GM21423 (cell line): ENCODE results near the gene DENND2C.

Experiments
- ATAC-seq: cut with Tn5 transposase; IDR thresholded peaks from one replicate; pipeline ENCODE4 v1.9.1; 2021; ENCODE audit warnings: mild to moderate bottlenecking, moderate library complexity; ENCODE audit not compliant: unreplicated experiment

DENND2C gene, protein sequence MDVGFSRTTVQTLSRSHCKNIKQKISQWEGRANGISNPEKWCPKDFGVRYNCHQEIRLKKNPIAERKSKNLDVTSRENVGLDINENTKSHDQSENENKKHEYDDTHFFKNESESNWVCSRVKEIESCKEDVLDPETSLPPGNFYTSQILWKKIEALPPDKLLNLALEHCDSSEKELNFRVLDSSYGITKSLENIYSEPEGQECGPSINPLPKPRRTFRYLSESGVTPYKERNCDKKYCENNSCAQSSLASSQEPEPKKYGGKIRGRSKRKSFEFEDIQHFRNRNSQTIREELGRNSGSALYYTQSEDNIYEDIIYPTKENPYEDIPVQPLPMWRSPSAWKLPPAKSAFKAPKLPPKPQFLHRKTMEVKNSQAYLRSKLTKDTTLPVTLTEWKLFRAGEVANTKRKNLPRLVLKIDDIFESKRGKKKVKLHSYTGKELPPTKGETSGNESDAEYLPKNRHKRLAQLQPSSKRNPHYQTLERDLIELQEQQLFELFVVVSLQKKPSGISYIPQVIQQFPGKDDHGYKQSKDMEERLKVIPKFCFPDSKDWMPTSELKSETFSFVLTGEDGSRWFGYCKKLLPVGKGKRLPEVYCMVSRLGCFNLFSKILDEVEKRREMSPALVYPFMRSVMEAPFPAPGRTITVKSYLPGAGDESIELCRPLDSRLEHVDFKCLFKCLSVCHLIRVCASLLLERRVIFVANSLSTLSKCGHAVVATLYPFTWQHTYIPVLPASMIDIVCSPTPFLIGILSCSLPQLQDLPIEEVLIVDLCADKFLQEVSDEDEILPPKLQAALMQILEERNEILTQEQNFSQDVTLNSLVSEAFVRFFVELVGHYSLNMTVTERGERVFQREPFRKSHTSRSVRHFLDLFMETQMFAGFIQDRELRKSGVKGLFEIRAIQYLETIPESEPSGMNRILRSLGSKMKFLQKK

DNA sequence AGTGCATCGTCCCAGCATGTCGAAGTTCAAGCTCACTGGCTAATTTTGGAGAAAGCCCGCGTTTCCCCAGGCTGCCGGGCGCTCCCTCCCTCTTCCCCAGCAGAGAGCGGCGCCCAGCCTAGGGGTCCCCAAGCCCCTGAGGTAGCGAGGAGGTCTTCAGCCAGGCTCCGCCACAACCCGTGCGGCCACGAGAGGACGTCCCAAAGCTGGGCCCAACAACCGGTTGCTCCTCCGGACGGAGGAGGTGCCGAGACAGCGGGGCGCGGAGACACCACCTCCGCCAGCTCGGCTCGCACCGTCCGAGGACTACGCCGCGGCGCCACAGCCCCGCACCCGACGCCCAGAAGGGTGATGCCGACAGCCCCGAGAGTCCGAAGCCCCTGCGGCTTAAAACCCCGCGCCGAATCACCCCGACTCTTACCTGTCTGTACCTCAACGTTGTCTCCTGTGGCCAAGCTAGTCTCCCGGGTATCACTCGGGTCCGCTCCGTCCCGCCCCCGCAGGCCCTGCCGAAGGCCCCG, at the start of gene DENND2C:
Gene DENND2C (minus strand): TSS at position 488 of the 521 bp plus-strand sequence. CDS start 44,065 bp downstream, outside the sequence.
- peak; percentile 56 for ATAC-seq

DNA sequence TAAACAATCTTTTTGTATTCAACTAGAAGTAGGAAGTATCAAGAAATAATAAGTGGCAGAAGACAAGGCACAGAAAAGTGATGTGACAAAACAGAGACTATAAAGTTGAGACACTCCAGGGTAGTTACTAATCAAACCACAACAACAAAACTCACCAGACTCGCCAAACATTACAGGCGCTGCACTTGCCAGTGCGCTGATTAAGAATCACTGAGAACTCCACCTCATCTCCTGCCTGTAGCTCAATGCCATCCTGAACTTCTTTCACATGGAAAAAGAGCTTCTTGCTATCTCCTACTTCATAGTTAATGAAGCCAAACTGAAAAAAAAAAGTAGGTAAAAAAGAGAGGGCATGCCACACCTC, 49.6 kb upstream of the DENND2C start:
- ATAC-seq = no peak

DNA sequence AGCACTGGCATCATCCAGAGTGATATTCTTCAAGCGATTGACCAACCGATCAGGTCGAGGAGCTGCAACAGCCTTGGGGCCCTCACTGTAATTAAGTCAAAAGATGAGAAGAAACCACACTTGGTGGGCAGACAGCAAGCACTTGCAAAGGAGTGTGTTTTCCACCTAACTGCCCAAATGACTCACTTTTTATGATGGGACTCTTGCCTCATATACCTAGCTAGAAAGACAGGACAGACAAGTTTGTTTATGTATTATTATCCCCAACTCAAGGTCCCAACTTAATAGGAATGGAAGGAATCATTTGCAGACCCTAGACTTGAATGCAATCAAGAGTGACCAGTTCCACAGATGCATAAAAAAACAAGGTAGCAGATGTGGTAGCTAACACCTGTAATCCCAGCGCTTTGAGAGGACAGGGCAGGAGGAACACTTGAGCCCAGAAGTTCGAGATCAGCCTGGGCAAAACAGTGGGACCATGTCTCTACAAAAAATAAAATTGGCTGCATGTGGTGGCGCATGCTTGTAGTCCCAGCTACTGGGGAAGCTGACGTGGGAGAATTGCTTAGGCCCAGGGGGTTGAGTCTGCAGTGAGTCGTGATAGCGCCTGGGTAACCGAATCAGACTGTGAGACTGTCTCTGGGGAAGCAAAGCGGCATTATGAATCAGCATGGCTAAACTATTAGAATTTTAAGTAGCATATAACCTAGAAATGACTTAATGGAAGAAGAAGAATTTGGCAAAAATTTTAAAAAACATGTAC, 49.0 kb upstream of the DENND2C start:
- no peak for ATAC-seq

DNA sequence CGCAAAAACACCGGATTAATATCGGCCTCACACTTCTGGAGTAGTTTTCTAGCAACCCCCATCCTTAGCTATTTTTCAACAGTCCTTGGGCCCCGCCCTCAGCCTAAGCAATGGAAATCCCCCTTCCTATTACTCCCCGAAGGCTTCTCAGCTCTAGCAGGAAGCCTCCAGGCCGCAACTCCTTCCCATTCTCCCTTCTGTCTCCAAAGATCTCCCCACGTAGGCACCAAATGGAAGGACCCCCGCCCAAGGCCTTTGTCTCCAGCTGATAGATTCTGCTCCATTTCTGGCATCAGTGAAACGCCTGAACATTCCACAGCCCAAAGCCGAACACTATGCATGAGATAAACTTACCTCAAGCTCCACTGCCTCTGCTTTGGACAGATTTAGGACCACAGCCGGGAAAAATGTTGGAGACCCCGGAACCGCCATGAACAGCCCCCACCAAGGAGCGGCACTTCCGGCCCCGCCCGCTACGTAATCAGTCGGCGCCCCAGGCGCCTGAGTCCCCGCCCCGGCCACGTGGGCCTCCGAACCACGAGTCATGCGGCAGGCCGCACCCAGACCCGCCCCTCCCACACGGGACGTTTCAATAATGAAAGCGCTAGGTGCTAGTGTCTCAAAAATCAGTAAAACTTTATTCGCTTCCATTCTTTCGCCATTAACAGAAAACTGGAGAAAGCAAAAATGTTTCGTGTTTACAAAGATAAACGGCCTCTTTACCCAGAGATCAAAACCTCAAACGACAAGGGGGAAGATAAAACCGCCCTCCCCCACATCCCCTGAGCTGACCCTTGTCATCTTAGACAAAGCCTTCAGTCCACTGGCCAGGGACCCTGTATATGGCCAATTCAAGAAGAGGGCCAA, 46.7 kb upstream of the DENND2C start, which contains the start of gene NRAS:
Gene NRAS (minus strand): TSS at position 468 of the 867 bp plus-strand sequence. CDS start 611 bp downstream, outside the sequence.
- peak; percentile 94 for ATAC-seq

DNA sequence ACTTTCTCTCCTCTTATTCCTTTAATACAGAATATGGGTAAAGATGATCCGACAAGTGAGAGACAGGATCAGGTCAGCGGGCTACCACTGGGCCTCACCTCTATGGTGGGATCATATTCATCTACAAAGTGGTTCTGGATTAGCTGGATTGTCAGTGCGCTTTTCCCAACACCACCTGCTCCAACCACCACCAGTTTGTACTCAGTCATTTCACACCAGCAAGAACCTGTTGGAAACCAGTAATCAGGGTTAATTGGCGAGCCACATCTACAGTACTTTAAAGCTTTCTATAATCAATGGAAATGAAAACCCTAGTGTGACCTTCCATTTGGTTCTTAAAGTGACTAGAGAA, 46.1 kb upstream of the DENND2C start:
- no peak for ATAC-seq

DNA sequence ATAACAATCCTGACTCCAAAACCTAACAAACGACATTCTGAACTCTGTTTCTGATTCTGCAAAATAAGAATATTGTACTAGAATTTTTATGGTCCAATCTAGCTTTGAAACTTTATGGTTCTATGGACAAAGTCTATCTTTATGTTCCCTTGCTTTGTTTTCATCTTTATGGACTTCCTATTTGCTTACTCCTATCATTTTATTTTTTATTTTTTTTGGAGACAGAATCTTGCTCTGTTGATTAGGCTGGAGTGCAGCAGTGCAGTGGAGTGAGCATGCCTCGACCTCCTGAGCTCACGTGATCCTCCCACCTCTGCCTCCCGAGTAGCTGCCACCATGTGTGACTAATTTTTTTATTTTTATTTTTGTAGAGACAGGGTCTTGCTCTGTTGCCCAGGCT, 43.1 kb upstream of the DENND2C start:
- no peak for ATAC-seq

DNA sequence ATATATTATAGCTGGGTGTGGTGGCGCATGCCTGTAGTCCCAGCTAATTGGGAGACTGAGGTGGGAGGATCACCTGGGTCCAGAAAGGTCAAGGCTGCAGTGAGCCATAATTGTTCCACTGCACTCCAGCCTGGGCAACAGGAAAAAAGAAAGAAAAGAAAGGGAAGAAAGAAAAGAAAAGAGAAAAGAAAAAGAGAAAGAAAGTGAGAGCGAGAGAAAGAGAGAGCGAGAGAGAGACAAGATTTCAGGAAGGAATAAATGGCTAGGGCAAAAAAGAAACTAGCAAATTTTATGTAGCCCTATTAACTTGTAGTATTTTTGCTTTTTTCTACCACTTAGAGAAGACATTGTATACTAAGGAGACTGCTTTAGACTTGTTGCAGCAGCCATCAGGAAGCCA, 40.5 kb upstream of the DENND2C start:
- ATAC-seq = no peak

DNA sequence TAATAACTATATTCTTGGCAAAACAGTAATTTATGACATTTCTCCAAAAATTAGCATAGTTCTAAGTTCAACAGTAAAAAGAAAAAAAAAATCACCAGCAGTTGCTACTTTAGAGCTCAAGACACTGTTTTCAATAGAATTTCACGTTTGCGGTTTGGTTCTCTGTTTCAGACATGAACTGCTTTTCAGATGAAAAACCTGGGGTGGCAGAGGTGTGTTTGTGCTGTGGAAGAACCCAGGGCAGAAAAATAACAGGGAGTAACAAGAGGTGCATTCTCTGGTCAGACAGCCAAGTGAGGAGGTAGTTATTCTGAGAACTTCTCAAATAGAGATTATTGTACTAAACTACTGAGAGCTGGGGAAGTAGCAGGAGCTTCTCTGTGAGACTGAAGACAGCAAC, 37.8 kb upstream of the DENND2C start:
- ATAC-seq = no peak

DNA sequence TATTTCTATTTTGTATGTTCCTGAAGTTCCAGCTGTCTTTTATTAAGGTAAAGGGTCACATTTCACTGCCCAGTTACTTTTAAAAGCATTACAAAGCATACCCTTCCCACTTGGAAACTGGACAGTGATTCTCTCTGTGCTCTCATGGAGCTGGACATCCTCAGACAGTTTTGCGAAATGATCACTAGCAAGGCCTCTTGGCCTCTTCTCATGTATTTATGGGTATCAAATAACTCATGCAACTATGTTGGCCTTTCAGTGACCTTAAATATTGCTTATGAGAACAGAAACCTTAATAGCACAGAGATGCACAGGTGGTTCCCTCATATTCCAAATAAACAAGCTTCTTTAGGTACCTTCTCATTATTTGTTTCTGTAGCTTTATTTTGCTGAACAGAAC, 33.4 kb upstream of the DENND2C start:
- ATAC-seq = no peak

DNA sequence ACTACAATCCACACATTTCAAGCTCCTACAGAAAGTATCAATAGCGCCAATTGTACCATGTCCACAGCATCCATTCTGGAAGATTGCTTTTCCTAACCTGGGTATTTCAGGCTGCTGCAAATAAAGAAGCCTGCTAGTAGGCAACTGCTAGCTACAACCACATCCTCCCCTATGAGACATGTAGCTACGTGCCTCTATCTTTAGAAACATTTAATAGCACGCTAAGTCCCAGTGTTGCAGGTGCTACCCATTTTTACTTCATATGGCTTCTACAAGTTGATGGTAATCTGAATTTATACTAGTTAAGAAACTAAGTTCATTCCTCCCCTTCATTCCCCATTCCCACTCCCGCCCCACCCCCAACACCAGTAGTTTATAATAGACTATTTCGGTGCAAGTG, 32.9 kb upstream of the DENND2C start:
- no peak for ATAC-seq

DNA sequence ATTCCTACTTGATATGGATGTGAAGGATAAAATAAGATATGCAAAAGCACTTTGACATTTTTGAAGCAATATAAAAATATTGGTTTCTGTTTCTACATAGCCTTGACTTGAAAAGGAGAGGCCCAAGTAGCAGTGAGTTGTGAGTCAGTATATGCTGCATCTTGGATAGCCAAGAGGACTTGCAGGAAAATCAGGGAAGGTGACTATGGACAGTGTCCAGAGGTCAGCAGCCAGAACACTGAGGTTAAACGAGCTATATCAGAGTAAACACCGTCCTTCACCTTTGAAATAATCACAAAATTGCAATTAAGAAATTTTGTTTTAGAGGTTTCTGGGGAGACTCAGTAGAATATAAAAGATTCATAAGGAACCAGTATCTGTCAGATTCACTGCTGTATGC, 32.1 kb upstream of the DENND2C start:
- ATAC-seq = no peak

DNA sequence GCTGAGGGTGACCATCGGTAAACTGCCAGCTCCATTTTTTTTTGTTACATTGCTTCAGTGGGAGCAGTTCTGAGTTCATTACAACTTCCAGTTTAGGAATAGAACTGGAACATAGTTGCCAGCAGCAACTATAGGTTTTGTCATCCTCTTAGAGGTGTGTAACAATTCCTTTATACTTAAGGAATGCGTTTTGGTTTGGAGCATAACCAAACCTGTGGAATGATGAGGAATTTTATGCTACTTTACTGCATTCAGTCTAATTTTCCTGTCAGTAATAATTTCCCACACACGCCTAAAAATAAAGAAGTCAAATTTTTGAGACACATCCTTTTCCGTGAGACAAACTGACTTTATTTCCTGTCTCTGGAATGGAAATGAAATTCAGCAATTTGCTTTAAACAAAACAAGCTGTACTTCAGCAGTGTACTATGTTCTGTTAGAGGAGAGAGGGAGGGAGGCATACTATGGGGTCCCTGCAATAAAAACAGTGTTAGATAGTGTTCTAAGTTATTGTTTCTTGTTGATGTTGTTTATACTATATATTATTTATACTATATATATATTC, 30.3 kb upstream of the DENND2C start:
- no peak for ATAC-seq

DNA sequence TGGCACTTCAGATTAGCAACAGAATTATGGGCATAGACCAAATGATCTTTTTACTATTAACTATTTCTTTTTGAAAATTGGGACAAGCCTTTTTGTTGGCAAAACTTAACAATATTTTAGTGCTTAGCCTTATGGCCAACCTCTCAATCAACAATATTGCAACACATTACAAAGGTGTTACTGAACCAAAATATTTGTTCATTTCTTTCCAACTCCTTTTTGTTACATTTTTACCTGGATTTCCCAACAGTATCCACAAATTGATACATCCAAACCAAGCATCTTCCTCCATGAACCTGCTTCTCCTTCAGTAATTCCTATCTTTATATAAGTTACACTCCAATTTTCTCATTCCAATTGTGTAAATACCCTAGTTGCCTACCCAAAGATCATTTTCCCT, 27.0 kb upstream of the DENND2C start:
- ATAC-seq = no peak

DNA sequence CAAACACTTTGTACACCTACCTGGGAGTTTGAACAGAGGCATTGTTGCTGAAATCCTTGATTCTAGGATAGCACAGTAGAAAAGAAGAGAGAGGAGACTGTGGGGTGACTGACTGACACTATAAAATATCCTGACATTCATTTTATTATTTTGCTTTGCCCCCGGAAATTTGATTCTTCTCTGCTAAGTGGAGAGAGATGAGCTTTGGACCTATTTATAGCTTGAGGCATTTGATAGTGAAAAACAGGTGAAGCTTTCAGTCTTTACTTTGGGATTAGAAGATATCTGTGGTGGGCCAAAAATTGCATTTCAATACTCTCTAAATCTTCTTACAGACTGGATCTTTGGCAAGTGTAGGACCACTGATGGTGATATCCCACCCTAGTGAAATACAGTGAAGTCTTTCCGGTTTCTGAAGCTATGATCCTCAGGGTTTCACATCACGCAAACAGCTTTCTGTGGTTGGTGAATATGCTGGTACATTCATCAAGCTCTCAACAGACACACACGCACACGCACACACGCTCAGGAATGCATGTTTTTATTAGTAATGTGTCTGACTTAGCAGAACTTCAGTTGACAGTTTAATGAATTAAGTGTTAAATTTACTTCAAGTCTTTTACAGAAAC, 25.7 kb upstream of the DENND2C start, which contains the start of gene AMPD1:
Gene AMPD1 (minus strand): TSS at position 117 of the 629 bp plus-strand sequence. CDS start 75 bp downstream, at position 42.
- no peak for ATAC-seq

DNA sequence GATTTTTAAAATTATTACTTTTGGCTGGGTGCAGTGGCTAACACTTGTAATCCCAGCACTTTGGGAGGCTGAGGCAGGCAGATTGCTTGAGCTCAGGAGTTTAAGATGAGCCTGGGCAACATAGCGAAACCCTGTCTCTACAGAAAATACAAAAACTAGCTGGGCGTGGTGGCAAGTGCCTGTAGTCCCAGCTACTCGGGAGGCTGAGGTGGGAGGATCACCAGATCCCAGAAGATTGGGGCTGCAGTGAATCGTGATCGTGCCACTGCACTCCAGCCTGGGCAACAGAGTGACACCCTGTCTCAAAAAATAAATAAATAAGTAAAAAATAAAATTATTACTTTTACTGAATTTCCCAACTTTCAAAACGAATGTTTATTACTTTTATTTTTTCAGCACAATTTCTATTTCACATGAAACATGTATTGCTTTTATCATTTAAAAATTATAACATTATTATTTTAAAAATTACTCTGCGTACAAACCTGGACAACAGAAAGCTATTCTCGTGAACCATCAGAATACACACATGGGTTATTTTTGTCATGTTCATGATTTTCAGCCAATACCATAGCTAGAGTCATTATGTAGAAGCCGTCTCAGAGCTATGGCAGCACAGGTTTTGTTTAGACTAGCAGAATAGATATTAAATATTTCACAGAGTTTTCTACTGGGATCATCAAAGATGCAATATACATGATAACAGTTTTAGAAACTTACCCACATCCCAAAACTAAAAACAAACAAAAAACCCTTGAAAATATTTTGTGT, 24.9 kb upstream of the DENND2C start:
- no peak for ATAC-seq

DNA sequence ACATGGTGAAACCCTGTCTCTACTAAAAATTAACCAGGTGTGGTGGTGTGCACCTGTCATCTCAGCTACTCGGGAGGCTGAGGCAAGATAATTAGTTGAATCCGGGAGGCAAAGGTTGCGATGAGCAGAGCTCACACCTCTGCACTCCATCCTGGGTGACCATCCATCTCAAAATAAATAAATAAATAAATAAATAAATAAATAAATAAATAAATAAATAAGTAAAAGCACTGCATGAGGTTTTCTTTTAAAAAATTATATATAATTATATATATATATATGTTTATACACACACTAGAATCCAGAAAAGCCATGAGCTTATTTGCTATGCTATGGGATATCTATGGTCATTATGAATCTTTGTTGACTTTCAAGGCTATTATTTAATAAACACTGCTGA, 23.1 kb upstream of the DENND2C start:
- ATAC-seq = no peak

DNA sequence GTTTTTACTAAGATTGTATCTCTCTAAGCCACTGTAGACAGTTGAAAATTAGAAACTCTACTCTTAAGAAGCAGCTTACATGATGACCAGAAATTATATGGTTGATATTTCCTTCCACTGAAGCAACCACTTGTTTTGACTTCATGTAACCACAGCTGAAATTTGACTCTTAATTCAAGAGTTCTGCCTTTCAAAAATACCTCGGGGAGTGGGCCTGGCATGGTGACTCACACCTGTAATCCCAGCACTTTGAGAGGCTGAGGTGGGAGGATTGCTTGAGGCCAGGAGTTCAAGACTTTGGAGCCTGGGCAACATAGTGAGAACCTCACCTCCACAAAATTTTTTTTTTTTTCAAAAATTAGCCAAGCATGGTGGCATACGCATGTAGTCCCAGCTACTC, 21.2 kb upstream of the DENND2C start:
- no peak for ATAC-seq

DNA sequence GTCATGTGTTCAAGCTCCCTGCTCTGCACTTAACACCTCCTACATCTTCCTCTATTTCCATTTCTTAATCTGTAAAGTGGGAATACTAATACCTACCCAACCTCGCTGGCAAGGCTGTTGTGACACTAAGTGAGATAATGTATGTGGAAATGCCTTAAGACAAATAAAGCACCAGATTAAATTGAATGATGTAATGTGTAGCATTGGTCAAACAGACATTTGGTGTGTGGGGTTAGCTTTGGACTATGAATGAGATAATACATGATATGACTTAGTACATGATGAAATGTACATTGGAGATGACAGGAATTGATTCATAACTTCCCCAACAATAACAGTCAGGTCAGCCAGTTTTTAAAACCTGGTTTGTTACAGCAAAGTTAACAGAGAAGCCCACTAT, 20.3 kb upstream of the DENND2C start:
- no peak for ATAC-seq
